GM21717 (cell line): Measurements from ENCODE around the gene OTOR.
A peak's percentile ranks its signal among the peaks of the same experiment; 100 is the strongest.

ENCODE experiments used
- ATAC-seq: cut with Tn5 transposase; IDR thresholded peaks from one replicate; pipeline ENCODE4 v1.9.1; 2021; ENCODE audit warnings: mild to moderate bottlenecking, moderate library complexity; ENCODE audit not compliant: unreplicated experiment

OTOR gene, protein sequence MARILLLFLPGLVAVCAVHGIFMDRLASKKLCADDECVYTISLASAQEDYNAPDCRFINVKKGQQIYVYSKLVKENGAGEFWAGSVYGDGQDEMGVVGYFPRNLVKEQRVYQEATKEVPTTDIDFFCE

DNA sequence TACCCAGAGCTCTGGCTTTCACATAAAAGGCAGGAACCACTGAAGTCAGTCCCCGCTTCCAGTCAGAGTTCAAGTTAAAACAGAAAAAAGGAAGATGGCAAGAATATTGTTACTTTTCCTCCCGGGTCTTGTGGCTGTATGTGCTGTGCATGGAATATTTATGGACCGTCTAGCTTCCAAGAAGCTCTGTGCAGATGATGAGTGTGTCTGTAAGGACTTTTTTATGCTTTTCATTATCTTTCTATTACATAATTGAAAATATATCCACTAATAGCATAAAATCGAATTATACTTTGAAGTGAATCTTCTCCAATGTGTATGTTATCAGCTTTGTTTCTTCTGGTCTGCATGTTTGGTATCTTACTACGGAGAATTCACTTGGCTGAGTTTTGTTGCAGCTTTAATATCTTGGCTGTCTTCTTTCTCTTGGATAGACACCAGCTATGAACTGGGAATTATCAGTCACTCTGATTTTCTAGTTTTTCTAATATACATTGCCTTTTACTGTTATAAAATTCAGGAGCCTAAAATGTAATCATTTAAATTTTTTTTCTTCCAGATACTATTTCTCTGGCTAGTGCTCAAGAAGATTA is at the start of gene OTOR:
Gene OTOR, plus strand, starts transcription at position 51 of the 593 bp plus-strand sequence. Its CDS starts 44 bp downstream, at position 95.
- ATAC-seq = no peak

DNA sequence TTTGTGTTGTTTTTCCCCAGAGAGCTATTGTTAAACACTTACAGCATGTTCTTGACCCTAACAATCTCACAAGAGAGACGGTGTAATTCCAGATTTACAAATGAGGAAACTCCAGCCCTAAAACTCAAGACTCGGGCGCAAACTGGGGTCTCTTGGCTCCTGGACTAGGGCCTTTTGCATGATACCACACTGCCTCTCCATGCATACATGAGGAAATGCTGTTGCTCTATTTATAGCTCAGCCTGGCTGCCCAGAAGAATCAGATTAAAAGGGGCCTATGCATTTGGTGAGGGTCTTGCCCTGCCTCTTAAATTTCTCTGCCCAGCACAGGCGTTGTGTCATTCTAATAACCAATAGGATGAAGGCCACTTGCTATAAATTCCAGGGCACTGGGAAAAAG is 48.9 kb upstream of the OTOR start:
- no peak for ATAC-seq

DNA sequence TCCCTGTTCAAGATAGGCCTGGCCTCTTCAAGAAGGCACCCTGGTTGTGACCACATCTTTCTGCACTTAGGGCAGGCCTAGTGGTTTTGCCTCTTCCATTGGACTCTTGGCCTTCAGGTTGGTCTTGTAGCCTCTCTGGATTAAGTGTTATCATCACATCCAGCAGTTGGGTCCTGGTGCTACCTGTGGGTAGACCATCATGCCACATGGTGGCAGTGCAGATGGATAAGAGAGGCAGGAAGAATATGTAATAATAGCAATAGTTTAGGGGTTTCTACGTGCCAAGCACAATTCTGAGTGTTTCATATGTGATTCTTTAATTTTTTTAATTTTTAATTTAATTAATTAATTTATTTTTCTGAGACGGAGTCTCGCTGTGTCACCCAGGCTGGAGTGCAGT is 46.9 kb upstream of the OTOR start:
- no peak for ATAC-seq

DNA sequence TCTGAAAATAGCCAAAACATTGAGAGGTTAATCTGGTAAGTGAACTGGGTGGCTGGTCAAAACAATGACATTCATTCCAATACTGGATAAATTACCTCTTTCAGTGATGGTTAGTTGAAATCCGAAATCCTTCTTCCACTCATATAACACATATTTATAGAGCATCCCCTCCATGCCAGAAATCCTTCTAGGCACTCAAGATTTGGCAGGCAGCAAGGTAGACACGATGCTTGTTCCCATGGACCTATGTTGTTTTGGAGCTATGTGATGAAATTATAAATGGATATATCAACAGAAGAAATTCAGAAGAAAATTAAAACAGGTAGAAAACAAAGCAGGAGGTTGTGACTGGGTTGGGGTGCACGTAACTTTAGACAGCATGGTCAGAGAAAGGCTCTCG is 44.6 kb upstream of the OTOR start:
- no peak for ATAC-seq

DNA sequence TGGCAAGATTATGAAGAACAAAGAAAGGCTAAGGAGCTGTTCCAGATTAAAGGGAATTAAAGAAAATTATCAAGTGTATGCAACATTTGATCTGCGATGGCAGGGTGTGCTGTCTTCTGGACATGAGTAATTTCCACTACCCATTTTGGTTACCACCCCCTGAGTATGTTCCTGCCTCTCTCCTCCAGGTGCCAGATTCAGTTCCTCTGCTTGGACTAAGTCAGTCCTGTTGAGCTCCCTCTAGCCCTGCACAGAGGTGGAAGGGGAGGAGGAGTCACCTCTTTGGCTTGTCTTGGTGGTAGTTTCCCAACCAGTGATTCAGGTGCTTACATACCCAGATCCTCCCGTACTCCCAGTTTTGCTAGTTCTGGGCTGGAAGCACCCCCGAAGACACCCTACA is 40.5 kb upstream of the OTOR start:
- peak; percentile 75 for ATAC-seq

DNA sequence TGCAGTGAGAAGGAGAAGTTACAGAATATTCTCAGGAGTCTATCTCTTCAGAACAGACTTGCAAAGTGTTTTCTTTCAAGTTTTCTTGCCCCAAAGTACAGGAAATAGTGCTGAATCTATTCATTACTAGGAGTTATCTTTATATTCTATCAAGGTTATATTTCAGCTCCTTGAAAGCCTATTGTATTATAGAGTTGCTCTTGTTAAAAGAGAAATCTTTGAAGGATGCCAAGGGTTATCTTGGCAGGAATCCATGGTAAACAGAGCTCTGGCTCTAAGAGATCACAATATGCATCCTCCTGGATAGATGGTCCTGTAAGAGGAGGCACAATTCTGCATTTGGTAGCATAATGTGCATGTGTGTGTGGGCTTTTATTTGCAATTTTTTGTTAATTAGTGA is 39.6 kb upstream of the OTOR start:
- no peak for ATAC-seq

DNA sequence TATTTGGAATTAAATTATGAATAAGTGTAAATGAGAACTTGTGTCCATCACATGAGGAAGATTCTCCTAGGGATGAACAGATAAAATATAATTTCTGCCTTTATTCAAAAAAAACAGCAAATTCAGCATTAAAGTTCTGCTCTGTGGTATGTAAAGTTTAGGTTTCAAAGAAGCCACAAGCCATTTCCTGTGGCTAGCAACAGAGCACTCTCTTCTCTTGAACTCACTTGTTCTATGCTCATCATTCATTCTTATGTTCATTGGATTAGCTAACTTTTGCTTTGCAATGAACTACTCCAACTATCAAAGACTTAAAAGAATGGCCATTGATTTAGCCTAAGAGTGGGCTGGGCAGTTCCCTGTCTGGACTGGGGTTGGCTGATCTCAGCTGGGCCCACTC is 39.1 kb upstream of the OTOR start:
- peak; percentile 66 for ATAC-seq

DNA sequence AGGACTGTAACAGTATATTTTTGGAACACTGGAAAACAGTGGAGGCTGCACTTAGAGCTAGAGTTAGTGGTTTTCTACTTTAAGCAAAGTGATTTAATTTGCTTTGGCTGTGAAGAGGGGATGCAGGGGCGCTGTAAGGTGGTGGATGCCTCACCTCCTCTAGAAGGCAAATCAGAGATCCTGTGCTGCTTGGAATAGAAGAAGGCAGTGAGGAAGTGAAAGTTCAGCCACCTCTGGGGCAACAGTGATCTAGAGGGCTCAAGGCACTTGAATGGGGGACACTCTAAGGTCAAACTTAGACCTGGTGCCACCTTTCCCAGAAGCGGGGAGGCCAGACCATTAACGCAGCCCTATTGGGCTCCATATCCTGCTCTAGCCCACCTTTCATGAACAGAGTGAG is 37.4 kb upstream of the OTOR start:
- ATAC-seq = no peak

DNA sequence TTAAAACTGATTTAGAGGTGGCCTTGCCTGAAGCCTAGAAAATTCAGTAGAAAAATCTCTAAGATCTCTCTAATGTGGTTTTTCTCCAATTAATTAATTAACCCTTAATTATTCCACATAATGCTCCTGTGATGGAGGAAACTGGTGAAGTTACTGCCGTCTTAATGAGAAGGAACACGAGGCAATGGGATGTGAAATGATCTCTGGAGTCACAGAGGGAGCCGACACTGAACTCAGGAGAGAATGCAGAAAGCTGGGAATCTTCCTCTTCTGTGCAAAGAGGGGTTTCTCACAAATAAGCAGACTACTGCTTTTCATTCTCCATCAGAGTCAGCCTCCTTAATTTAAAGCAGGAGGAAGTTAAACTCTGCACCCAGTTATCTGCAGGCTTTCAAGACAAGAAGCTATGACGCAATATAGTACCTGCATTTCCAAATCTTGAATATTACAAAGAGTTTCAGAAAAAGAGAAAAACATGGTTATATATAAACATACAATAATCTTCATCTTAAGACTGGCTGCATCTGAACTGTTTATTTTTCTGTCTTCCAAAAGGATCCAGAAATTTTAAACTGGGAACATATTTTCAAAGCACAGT is 36.4 kb upstream of the OTOR start:
- no peak for ATAC-seq

DNA sequence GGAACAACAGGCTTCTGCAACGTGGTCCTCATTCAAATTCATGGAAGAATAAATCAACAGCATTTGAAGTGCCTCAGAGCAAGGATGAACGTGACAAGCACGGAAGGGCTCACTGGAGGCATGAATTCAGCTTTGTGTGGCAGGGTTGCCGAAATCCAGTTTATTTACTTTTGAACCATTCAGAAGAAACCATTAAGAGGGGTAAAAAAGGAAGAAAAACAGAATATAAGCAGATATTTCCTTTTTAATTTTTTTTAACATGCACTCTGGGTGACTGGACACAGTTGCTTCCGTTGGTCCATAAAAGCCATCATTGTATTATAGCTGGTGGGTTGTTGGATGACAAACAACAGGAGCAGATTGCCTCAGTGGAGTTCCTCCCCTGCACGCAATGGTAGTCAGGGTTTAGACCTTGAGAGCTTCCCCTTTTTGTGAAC is 35.6 kb upstream of the OTOR start:
- no peak for ATAC-seq

DNA sequence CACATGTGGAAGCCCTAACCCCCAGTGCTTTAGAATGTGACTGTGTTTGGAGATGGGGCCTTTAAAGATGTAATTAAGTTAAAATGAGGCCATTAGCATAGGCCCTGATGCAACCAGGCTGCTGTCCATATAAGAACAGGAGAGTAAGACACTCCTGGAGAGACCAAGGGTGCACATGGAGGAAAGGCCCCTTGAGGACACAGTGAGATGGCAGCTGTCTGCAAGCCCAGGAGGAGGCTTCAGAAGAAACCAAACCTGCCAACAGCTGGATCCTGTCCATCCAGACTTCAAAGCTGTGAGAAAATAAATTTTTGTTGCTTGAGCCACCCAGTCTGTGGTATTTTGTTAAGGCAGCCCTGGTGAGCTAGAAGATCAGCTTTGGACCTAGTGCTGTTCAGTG is 35.1 kb upstream of the OTOR start:
- no peak for ATAC-seq

DNA sequence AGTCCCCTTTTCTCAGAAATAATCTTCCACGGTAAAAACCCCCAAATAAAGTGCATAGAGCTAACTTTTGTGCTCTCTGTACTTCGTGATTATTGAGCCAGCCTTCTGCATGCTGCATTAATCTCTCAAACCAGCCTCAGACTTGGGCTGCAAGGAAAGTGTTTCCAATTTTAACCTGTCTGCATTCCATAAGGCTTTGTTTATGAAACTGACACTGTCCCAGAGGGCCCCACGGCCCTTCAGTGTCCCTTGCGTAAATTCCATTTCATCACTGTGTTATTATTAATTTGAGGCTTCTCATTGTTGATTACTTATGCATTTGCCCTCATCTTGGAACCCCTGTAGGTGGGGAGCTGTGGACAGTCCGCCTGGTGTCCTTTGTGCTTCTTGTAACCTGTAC is 33.9 kb upstream of the OTOR start:
- ATAC-seq = no peak

DNA sequence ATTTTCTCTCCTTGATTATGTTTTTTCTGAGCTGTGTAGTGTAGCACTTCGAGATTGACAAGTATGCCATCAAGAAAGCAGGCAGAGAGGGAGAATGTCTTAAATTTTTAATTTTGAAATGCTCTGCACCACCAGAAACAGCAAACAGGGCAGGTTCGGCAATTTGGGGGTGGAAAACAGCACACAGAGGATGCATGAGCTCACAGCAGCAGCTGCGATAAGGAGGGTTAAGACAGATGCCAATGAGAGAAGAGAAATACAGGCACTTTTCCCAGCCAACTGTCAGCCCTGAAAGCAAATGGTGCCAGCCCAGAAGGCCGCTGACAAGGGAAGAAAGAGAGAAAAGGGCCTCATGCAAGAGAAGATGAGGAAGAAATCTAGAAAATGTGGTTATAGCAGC is 33.4 kb upstream of the OTOR start:
- ATAC-seq = no peak

DNA sequence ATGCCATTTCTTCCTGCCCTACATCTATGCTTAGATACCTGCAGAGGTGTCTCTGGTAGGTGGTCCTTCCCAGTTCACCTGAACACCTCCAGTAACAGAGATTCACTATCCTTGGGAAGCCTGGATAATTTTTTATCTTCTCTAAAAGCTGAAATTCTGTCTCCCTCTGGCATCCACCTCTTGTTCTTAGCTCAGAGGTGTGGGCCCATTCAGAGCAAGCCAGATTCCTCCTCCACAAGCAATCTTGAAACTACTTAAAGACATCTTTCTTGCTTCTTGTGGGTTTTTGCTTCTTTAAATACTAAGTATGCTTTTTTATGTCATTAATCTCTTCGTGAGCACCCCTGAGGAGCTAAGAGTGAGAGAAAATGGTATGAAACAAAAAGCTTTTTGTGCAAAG is 28.7 kb upstream of the OTOR start:
- ATAC-seq = no peak

DNA sequence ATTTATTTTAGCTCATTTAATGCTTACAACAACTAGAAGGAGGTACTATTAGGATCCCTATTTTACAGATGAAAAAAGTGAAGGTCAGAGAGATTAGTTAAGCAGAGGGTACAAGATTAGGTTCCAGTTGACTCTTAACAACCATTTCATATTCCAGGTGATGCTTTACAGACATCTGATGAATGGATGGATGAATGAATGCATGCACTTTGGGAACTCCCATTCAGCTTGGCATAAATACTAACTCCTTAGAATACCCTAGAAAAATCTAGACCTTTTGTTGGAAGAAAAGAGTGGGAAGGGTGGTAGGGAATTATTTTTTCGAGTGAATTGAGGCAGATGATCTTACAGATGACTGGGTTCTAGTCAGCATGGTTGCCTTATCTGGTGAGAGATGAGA is 19.1 kb upstream of the OTOR start:
- no peak for ATAC-seq

DNA sequence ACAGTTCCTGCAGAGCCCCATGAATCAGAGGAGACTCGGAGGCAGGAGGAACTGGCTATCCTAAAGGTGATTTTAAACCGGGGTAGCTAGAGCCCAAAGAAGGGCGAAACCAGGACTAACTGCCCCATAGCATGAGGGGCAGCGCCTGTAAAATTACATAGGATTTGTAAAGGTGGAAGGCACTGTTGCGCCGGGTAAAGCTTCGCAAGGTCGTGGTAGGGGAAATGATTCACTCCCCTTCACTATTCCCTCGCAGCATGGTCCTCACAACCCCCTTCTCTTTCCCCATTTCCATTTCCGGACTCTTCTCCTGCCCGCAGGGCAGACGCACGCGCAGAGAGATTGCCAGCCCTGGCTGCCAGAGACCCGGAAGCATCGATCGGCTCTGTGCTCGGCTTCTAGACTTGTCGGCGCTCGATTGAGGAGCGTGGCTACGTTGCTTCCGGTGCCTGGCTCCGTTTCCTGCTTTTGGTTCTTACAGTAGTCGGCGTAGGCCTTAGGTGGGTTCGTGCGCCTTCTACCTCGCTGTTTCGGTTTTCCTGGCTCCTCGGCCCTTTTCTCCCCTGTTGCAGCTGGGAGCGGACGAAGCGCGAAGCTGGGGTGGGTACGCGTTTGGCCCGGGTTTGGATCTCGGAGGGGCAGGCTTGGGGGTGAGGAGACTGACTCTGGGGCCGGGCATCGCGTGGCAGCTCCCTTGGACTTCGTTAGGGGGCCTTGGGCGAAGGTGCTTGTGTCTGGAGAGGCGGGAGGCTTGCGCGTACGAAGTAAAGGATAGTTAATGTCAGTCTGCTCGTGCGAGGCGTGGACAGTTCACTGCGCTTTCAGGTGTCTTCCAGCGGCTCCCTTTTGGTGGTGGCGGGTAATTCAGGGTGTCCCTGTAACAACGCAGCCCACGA is 18.3 kb upstream of the OTOR start, which contains the start of gene SNRPB2:
Gene SNRPB2, plus strand, starts transcription at position 462 of the 896 bp plus-strand sequence. CDS start 1,677 bp downstream, outside the sequence.
- ATAC-seq = peak; percentile 99

DNA sequence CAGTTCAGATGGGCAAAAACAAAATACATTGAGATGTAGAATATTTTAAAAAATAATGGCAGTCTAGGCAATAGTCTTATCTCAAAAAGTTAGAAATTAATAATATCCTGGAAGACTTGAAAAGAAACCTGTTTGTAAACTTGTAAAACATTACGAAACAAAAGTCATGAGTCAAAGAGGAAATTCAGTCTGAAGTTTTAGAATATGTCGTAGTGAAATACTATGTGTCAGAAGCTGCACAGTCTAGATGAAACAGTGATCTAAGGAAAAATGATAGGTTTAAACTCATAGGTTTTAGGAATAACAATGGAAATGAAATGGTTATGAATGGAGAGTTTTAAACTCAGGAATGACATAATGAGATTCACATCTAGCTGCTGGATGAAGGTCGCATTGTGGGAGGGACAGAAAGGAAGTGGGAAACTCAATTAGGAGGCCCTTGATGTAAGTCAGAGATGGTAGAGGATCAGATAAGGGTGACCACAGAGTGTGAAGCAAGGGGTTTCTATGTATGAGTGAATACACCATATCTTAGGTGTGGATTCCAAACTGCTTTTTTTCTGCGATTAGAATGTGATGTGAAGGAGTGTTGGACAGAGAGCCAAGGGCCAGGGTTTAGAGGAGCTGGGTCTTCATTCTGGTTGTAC is 15.5 kb upstream of the OTOR start:
- ATAC-seq = no peak

DNA sequence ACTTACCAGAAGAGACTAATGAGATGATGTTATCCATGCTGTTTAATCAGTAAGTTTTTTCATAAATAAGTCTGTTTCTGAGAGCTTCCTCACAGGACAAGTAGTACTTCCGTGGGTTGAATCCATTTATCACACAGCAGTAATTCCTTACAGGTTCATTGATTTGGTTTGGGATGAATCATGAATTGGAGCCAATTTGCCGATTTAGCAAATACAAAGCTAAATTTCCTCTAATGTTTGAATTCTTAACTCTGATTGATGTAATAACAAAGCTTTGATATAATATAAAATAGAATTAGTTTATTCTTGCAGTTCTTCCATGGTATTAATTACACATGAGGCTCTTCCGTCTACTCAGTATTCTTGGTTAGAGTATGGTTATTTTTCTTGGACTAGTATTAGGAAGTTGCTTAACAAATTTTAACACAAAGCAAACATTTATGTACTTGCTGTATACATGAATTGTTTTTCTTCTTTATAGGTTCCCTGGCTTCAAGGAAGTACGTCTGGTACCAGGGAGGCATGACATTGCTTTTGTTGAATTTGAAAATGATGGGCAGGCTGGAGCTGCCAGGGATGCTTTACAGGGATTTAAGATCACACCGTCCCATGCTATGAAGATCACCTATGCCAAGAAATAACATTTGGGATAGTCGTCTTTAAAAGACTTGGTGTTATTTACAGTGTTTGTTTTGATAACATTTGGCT is 7.6 kb upstream of the OTOR start:
- no peak for ATAC-seq

DNA sequence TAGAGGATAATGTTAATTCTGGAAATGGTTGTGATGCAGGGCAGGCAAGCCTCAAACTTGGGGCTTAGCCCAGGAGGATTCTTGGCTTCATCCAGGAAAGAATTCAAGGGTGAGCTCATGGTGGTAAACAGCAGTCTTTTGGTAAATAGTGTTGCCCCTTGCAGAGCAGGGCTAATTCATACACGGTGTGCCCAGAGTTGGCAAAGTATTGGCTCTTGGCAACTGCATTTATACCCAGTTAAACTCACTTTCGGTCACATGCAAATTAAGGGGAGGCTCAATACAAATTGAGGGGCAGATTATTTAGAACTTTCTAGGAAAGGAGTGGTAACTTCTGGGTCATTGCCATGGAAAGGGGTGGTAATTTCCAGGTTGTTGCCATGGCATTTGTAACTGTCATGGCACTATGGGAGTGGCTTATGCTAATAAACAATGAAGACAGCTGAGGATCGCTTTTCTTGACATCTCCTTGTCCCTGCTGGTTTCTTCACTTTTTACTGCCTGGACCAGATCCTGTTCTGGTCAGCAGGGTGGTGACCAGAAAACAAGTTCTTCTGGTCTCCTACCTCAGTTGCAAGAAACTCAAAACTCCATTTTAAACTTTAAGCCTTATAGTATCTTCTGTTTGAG is 3.9 kb upstream of the OTOR start:
- no peak for ATAC-seq

DNA sequence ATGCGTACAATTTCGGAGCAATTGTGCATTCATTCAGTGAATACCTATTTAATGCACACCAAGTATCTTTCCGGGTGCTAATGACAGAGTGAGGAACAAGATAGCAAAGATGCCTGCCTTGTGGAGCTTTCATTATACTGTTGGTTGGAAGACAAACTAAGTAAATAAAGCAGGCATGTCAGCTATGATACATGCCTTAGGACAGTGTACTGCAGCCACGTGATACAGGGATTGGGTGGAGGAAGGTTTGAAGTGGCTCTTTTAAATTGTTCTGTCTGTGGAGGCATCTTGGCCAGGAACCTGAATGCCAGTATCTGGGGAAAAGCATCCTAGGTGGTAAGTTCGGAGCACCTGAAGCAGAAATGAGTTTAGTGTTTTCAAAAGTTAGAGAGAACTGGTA is 3.0 kb upstream of the OTOR start:
- no peak for ATAC-seq
